Astrocyte (in vitro differentiated cells and primary cell): ENCODE results near the gene PAOX. TPM values are rescaled to one million over a fixed set of nuclear protein-coding genes. Genes with fewer than 3 reads are reported as not detected.

Experiments
- DNase-seq: peaks from one replicate; pipeline ENCODE4 v3.0.0-alpha.2; 2010; ENCODE audit warnings: low read depth
- FAIRE-seq: peaks from 2 replicates; lab custom pipeline; 2011; peaks lifted over from hg19 to GRCh38; lab: Jason Lieb, UNC
- H2AFZ ChIP-seq: 2 replicates; pipeline ENCODE4 v1.6.0; 2012; ENCODE audit warnings: low read depth, low read length, inconsistent platforms
- H3K27ac ChIP-seq: 2 replicates; pipeline ENCODE4 v1.5.1; 2011; ENCODE audit warnings: low read depth, low read length, inconsistent platforms
- H3K27me3 ChIP-seq: 2 replicates; pipeline ENCODE4 v1.6.0; 2011; ENCODE audit warnings: low read length, inconsistent platforms; ENCODE audit not compliant: insufficient read depth
- H3K36me3 ChIP-seq: 2 replicates; pipeline ENCODE4 v1.5.1; 2011; ENCODE audit warnings: low read length, inconsistent platforms; ENCODE audit not compliant: insufficient read depth
- H3K4me1 ChIP-seq: 2 replicates; pipeline ENCODE4 v1.5.1; 2011; ENCODE audit warnings: low read length, inconsistent platforms; ENCODE audit not compliant: insufficient read depth
- H3K4me2 ChIP-seq: 2 replicates; pipeline ENCODE4 v1.6.0; 2012; ENCODE audit warnings: low read length, inconsistent platforms
- H3K4me3 ChIP-seq: 2 replicates; pipeline ENCODE4 v1.5.1; 2011; ENCODE audit warnings: low read depth, mild to moderate bottlenecking, low read length, inconsistent platforms; ENCODE audit not compliant: insufficient read depth
- H3K79me2 ChIP-seq: 2 replicates; pipeline ENCODE4 v1.6.0; 2012; ENCODE audit warnings: mild to moderate bottlenecking, low read length, inconsistent platforms; ENCODE audit not compliant: insufficient read depth
- H3K9ac ChIP-seq: 2 replicates; pipeline ENCODE4 v1.6.0; 2012; ENCODE audit warnings: mild to moderate bottlenecking, low read length, inconsistent platforms
- H3K9me3 ChIP-seq: 2 replicates; pipeline ENCODE4 v1.5.1; 2012; ENCODE audit warnings: low read depth, mild to moderate bottlenecking, low read length, inconsistent platforms; ENCODE audit not compliant: insufficient read depth
- H4K20me1 ChIP-seq: 2 replicates; pipeline ENCODE4 v1.6.0; 2012; ENCODE audit warnings: low read length, inconsistent platforms; ENCODE audit not compliant: insufficient read depth
- H3K27ac Mint-ChIP-seq: one replicate; pipeline ENCODE4 v1.8.0; 2021; ENCODE audit warnings: mild to moderate bottlenecking, mixed read lengths; ENCODE audit not compliant: unreplicated experiment
- H3K27me3 Mint-ChIP-seq: one replicate; pipeline ENCODE4 v1.8.0; 2021; ENCODE audit warnings: low read depth, mixed read lengths; ENCODE audit not compliant: unreplicated experiment
- H3K36me3 Mint-ChIP-seq: one replicate; pipeline ENCODE4 v1.8.0; 2021; ENCODE audit warnings: low read depth, mixed read lengths; ENCODE audit not compliant: unreplicated experiment
- H3K4me1 Mint-ChIP-seq: one replicate; pipeline ENCODE4 v1.8.0; 2021; ENCODE audit warnings: low read depth, mixed read lengths; ENCODE audit not compliant: unreplicated experiment
- H3K4me3 Mint-ChIP-seq: one replicate; pipeline ENCODE4 v1.8.0; 2021; ENCODE audit warnings: mild to moderate bottlenecking, moderate library complexity, mixed read lengths; ENCODE audit not compliant: unreplicated experiment
- H3K9me3 Mint-ChIP-seq: one replicate; pipeline ENCODE4 v1.8.0; 2021; ENCODE audit warnings: mild to moderate bottlenecking, mixed read lengths; ENCODE audit not compliant: unreplicated experiment
- CTCF ChIP-seq: IDR thresholded peaks from 2 replicates; pipeline ENCODE4 v1.5.1; 2011; ENCODE audit warnings: low read depth, mild to moderate bottlenecking, inconsistent platforms, low read length, moderate library complexity; ENCODE audit not compliant: insufficient read depth
- EZH2 ChIP-seq: IDR thresholded peaks from 2 replicates; pipeline ENCODE4 v1.6.1; 2012; ENCODE audit warnings: mild to moderate bottlenecking, low read length, inconsistent platforms; ENCODE audit not compliant: insufficient read depth
- total RNA-seq: library from RNA; stranded (reverse); gene quantifications from 2 replicates; pipeline ENCODE4 v1.2.1, GENCODE V29; 2021

Gene PAOX
- total RNA-seq, 1 donor from 2014 or later, result 7.9 TPM

- Histone ChIP-seq H3K79me2 (no peaks in the 10 kb centered on the region), H3K4me1 (peaks cover 10% of the 10 kb centered on the region), H3K4me3 (peak overlapping the region; percentile 33), H3K9ac (no peak overlapping the region), H3K27me3 (peaks cover 37% of the 10 kb centered on the region), H3K4me2 (peak overlapping the region; percentile 80), H4K20me1 (no peaks in the 10 kb centered on the region), H3K27ac (no peak overlapping the region), H2AFZ (peak overlapping the region; percentile 56), H3K36me3 (no peaks in the 10 kb centered on the region), H3K9me3 (no peaks in the 10 kb centered on the region)
- H3K27me3 Mint-ChIP-seq, result peaks cover 32% of the 10 kb centered on the region
- H3K4me3 Mint-ChIP-seq, result no peak overlapping the region
- peaks cover 4% of the 10 kb centered on the region for H3K9me3 Mint-ChIP-seq
- H3K4me1 Mint-ChIP-seq, result no peaks in the 10 kb centered on the region
- H3K27ac Mint-ChIP-seq, result no peak overlapping the region
- DNase-seq, result peak; percentile 29
- TF ChIP-seq EZH2 (peak; percentile 21), CTCF (no peak)
- FAIRE-seq, result no peak
- peaks cover 2% of the 10 kb centered on the region for H3K36me3 Mint-ChIP-seq
Measured at GRCh38 chr10:133335246-133336117, 43.6 kb upstream of the PAOX start.

- Histone ChIP-seq H4K20me1 (no peaks in the 10 kb centered on the region), H3K27ac (no peak overlapping the region), H3K9ac (no peak overlapping the region), H3K4me1 (peaks cover 10% of the 10 kb centered on the region), H3K9me3 (no peaks in the 10 kb centered on the region), H3K4me3 (no peak overlapping the region), H3K4me2 (peak overlapping the region; percentile 80), H3K27me3 (peaks cover 33% of the 10 kb centered on the region), H3K36me3 (no peaks in the 10 kb centered on the region), H3K79me2 (no peaks in the 10 kb centered on the region), H2AFZ (no peak overlapping the region)
- Mint-ChIP-seq H3K36me3 (peaks cover 2% of the 10 kb centered on the region), H3K4me1 (no peaks in the 10 kb centered on the region), H3K27me3 (peaks cover 30% of the 10 kb centered on the region), H3K9me3 (peaks cover 4% of the 10 kb centered on the region), H3K27ac (no peak overlapping the region), H3K4me3 (no peak overlapping the region)
- FAIRE-seq, result no peak
- DNase-seq, result no peak
- TF ChIP-seq CTCF (no peak), EZH2 (peak; percentile 2)
Measured at GRCh38 chr10:133336118-133336576, 42.9 kb upstream of the PAOX start.
